Uterus (tissue), 2 donors: ENCODE results near the gene TMEM126B.

Experiments used
- POLR2A ChIP-seq, 2 donors: fragments of 450-650 bp; IDR thresholded peaks; one replicate each; pipeline ENCODE4 v1.6.1; 2016; ENCODE audit warnings: antibody characterized with exemption in 2 of 2, mild to moderate bottlenecking in 1 of 2, moderate library complexity in 1 of 2
- TF ChIP-seq, protein P1 (sequence below), 4 experiments: fragments of 200-600 bp in 2 of 4; fragments of 450-650 bp in 2 of 4; sonication (generic) in 2 of 4; IDR thresholded peaks; one replicate each; pipeline ENCODE4 v1.5.1; 2016 to 2019; ENCODE audit warnings: antibody characterized with exemption in 4 of 4, mild to moderate bottlenecking in 2 of 4, moderate library complexity in 1 of 4

GRCh38 chr11:85634747-85635146, 6.4 kb downstream of the TMEM126B start:
- no peak for TF ChIP-seq POLR2A (IDR thresholded peaks at IDR 0.05)
- TF ChIP-seq, protein P1, sequence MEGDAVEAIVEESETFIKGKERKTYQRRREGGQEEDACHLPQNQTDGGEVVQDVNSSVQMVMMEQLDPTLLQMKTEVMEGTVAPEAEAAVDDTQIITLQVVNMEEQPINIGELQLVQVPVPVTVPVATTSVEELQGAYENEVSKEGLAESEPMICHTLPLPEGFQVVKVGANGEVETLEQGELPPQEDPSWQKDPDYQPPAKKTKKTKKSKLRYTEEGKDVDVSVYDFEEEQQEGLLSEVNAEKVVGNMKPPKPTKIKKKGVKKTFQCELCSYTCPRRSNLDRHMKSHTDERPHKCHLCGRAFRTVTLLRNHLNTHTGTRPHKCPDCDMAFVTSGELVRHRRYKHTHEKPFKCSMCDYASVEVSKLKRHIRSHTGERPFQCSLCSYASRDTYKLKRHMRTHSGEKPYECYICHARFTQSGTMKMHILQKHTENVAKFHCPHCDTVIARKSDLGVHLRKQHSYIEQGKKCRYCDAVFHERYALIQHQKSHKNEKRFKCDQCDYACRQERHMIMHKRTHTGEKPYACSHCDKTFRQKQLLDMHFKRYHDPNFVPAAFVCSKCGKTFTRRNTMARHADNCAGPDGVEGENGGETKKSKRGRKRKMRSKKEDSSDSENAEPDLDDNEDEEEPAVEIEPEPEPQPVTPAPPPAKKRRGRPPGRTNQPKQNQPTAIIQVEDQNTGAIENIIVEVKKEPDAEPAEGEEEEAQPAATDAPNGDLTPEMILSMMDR (IDR thresholded peaks at IDR 0.05), result no peak
